ENCODE data around the gene CDC20.
A peak's percentile ranks its signal among the peaks of the same experiment; 100 is the strongest.

Gene CDC20

DNA sequence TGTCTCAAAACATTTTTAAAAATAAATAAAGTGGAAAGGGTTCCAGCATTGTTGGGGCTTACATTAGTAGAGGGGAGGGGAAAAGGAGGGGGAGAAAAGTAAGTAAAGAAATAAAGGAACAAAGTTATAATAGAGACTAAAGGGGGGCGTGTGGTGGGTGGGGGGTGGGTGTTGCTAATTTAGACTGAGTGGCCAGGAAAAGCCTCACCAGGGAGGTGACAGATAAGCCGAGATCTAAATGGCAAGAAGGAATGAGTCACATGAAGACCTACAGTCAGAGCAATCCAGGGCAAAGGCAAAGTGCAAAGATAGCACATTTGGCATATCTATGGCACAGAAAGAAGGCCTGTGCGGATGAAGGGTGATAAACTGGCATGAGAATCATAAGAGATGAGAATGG, 13.7 kb upstream of the CDC20 start:
- peaks cover 4% of the 10 kb centered on the region for H3K27me3 Mint-ChIP-seq (ENCODE audit: low read depth)
- no peak overlapping the region for H3K27ac Mint-ChIP-seq
- H3K4me1 Mint-ChIP-seq (ENCODE audit: low read depth), result peaks cover 4% of the 10 kb centered on the region
- H3K36me3 Mint-ChIP-seq (ENCODE audit: low read depth), result no peaks in the 10 kb centered on the region
- no peak overlapping the region for H3K4me3 Mint-ChIP-seq
- H3K9me3 Mint-ChIP-seq, result no peaks in the 10 kb centered on the region

DNA sequence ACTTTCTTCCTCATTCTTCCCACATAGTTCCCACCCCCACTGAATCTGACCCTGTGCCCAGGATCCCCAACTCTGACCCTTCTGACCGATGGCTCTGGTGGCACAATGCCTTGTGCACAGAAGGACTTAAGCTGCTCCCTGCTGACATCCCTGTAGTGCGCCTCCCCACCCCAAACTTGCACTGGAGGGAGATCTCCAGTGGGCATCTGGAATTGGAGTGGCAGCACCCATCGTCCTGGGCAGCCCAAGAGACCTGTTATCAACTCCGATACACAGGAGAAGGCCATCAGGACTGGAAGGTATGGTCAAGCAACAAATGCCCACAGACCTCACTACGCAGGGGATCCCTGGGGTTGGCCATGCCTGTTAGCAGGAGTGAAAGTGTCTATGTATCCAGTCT, 12.1 kb upstream of the CDC20 start:
- Mint-ChIP-seq H3K4me3 (no peak overlapping the region), H3K4me1 (ENCODE audit: low read depth) (peaks cover 4% of the 10 kb centered on the region), H3K27ac (no peak overlapping the region), H3K27me3 (ENCODE audit: low read depth) (peaks cover 4% of the 10 kb centered on the region), H3K9me3 (no peaks in the 10 kb centered on the region), H3K36me3 (ENCODE audit: low read depth) (no peaks in the 10 kb centered on the region)

DNA sequence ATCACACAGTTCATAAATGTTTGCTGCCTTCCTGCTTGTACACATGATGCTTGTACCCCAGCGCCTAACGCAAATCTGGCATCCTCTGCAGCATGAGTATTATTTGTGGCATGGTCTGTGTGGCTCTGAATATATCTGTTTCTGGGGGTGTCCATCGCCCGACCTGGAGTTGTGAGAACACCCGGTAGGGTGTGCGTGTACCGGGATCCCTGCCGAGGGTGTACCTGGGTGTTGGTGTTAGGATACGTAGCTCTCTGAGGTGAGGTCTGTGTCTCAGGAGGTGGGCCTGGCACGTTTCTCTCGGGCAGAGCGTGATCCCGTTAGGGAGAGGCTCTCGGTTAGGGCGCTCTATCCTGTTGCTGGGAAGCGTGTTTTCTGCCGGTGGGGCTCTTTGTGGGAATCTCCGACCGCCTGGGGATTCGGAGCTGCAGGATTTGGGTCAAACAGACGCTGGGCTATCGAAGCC, 10.4 kb upstream of the CDC20 start:
- H3K4me3 Mint-ChIP-seq, result no peak overlapping the region
- H3K36me3 Mint-ChIP-seq (ENCODE audit: low read depth), result no peaks in the 10 kb centered on the region
- no peak overlapping the region for H3K27ac Mint-ChIP-seq
- peaks cover 10% of the 10 kb centered on the region for H3K4me1 Mint-ChIP-seq (ENCODE audit: low read depth)
- no peaks in the 10 kb centered on the region for H3K9me3 Mint-ChIP-seq
- peaks cover 4% of the 10 kb centered on the region for H3K27me3 Mint-ChIP-seq (ENCODE audit: low read depth)

DNA sequence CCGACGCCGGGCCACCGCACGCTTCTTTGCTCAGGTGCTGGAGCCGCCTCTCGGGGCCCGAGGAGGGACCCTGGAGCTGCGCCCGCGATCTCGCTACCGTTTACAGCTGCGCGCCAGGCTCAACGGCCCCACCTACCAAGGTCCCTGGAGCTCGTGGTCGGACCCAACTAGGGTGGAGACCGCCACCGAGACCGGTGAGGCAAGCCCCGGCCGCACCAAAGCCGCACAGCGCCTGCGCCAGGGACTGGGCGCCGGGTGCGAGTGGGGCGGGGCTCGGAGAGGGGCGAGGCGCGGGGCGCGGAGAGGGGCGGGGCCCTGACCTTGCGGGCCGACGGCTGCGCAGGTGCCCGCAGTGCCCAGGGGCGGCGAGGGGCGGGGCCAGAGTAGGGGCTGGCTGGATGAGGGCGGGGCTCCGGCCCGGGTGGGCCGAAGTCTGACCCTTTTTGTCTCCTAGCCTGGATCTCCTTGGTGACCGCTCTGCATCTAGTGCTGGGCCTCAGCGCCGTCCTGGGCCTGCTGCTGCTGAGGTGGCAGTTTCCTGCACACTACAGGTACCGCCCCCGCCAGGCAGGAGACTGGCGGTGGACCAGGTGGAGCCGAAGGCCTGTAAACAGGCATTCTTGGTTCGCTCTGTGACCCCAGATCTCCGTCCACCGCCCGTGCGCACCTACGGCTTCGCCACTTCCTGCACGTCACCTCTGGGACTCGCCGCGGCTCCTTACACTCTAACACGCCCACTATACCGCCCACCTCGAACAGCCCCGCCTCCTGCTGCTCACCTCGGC, 9.8 kb upstream of the CDC20 start:
- Mint-ChIP-seq H3K27ac (peak overlapping the region; percentile 75), H3K36me3 (ENCODE audit: low read depth) (no peaks in the 10 kb centered on the region), H3K4me3 (peak overlapping the region; percentile 67), H3K9me3 (no peaks in the 10 kb centered on the region), H3K27me3 (ENCODE audit: low read depth) (peaks cover 4% of the 10 kb centered on the region), H3K4me1 (ENCODE audit: low read depth) (peaks cover 10% of the 10 kb centered on the region)

DNA sequence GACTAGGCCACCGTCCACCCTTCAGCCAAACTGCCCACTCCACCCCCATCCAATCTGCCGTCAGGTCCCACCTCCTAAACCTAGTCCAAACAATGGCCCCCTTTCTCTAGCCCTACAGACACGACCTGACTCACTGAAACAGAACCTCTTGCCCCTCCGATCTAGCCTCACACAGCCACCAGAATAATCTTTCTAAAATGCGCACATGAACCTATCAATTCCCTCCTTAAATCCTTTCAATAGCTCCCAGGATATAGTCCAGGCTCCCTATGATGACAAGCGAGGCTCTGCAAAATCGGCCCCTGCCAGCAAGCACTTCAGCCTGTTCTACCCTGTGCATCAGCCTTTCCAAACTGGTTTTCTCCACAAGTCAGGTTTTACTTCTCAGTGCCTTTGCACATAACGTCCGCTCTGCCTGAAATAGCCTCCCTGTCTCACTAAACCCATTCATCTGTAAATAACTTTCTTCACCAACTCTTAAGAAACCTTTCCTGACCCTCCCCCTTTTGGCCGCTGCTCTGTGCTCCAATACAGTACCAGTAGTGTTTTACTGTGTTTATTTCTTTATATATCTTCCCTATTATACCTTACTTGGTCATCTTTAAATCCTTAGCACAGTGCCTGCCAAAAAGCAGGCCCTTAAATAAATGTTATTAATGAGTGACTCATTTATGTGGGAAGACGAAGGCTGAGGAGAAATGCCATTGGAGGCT, 9.0 kb upstream of the CDC20 start:
- Mint-ChIP-seq H3K36me3 (ENCODE audit: low read depth) (no peaks in the 10 kb centered on the region), H3K4me3 (peak overlapping the region; percentile 67)

DNA sequence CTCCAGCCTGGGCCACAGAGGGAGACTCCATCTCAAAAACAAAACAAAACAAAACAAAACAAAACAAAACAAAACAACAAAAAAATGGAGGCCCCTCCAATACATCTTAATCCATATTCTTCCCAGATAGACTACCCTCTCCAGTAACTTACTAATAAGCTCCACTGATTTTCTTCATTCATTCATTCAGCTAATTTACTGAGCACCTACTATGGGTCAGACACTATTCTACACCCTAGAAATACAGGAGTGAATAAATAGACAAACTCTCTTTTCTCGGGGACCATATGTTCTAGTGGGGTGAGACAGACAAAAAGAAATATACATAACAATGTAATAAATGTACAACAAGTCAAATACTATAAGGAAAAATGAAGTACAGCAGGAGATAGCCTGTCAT, 7.8 kb upstream of the CDC20 start:
- peaks cover 4% of the 10 kb centered on the region for H3K27me3 Mint-ChIP-seq (ENCODE audit: low read depth)
- no peak overlapping the region for H3K4me3 Mint-ChIP-seq
- H3K27ac Mint-ChIP-seq, result no peak overlapping the region
- no peaks in the 10 kb centered on the region for H3K36me3 Mint-ChIP-seq (ENCODE audit: low read depth)
- H3K9me3 Mint-ChIP-seq, result no peaks in the 10 kb centered on the region
- peaks cover 10% of the 10 kb centered on the region for H3K4me1 Mint-ChIP-seq (ENCODE audit: low read depth)

More for the DNA sequence above, 9.0 kb upstream of the CDC20 start:
- H3K27ac Mint-ChIP-seq, result peak overlapping the region; percentile 75
- no peaks in the 10 kb centered on the region for H3K9me3 Mint-ChIP-seq
- peaks cover 4% of the 10 kb centered on the region for H3K27me3 Mint-ChIP-seq (ENCODE audit: low read depth)
- peaks cover 10% of the 10 kb centered on the region for H3K4me1 Mint-ChIP-seq (ENCODE audit: low read depth)

DNA sequence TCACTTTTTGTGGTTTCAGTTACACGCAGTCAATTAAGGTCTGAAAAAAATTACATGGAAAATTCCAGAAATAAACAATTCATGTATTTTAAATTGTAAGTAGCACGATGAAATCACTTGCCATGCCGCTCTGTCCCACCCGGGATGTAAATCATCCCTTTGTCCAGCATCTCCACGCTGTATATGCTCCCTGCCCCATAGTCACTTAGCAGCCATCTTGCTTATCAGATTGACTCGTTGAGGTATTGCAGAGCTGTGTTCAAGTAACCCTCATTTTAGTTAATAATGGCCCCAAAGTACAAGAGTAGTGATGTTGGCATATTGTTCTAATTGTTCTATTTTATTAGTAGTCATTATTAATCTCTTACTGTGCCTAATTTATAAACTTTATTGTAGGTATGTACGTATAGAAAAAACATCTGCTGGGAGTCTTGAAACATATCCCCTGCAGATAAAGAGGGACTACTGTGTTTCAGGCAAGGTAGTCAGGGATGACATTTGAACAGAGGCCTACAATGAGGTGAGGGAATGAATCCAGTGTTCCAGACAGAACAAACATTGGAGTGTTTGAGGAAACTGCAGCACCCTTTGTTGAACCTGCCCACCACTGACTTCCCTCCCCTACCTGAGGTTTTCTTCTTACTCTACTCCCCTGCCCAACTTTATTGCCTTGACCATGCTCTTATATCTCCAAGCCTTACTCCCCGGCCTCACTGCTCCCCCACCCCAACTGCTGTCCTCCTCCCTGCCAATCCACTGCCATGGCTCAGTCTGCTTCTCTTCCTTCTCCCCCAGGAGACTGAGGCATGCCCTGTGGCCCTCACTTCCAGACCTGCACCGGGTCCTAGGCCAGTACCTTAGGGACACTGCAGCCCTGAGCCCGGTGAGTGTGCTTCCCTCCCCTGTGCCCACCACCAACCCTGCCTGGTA, 7.1 kb upstream of the CDC20 start:
- no peak overlapping the region for H3K27ac Mint-ChIP-seq
- H3K9me3 Mint-ChIP-seq, result no peaks in the 10 kb centered on the region
- H3K4me3 Mint-ChIP-seq, result no peak overlapping the region
- H3K4me1 Mint-ChIP-seq (ENCODE audit: low read depth), result peaks cover 10% of the 10 kb centered on the region
- H3K27me3 Mint-ChIP-seq (ENCODE audit: low read depth), result peaks cover 4% of the 10 kb centered on the region
- no peaks in the 10 kb centered on the region for H3K36me3 Mint-ChIP-seq (ENCODE audit: low read depth)

DNA sequence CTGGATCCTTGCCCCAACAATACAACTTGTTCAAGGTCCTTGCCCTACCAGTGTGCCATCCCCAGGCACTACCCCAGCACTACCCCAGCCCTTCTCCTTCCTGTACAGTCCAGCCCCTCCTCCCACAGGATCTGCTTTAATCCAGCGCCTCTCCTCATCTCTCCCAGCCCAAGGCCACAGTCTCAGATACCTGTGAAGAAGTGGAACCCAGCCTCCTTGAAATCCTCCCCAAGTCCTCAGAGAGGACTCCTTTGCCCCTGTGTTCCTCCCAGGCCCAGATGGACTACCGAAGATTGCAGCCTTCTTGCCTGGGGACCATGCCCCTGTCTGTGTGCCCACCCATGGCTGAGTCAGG, 6.5 kb upstream of the CDC20 start:
- Mint-ChIP-seq H3K27me3 (ENCODE audit: low read depth) (no peaks in the 10 kb centered on the region), H3K36me3 (ENCODE audit: low read depth) (peaks cover 3% of the 10 kb centered on the region), H3K27ac (no peak overlapping the region), H3K9me3 (no peaks in the 10 kb centered on the region), H3K4me1 (ENCODE audit: low read depth) (peaks cover 11% of the 10 kb centered on the region), H3K4me3 (no peak overlapping the region)

DNA sequence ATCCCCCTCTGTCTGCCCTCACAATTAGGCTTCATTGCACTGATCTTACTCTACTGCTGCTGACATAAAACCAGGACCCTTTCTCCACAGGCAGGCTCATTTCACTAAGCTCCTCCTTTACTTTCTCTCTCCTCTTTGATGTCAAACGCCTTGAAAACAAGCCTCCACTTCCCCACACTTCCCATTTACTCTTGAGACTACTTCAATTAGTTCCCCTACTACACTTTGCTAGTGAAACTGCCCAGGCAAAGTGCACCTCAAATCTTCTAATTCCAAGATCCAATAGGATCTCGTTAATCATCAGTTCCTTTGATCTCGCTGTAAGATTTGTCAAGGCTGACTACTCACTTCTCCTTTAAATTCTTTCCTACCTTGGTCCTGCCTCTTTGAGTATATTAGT, 5.9 kb upstream of the CDC20 start:
- H3K9me3 Mint-ChIP-seq, result no peaks in the 10 kb centered on the region
- H3K27me3 Mint-ChIP-seq (ENCODE audit: low read depth), result no peaks in the 10 kb centered on the region
- peak overlapping the region; percentile 41 for H3K27ac Mint-ChIP-seq
- H3K4me3 Mint-ChIP-seq, result no peak overlapping the region
- peaks cover 3% of the 10 kb centered on the region for H3K36me3 Mint-ChIP-seq (ENCODE audit: low read depth)
- peaks cover 14% of the 10 kb centered on the region for H3K4me1 Mint-ChIP-seq (ENCODE audit: low read depth)

DNA sequence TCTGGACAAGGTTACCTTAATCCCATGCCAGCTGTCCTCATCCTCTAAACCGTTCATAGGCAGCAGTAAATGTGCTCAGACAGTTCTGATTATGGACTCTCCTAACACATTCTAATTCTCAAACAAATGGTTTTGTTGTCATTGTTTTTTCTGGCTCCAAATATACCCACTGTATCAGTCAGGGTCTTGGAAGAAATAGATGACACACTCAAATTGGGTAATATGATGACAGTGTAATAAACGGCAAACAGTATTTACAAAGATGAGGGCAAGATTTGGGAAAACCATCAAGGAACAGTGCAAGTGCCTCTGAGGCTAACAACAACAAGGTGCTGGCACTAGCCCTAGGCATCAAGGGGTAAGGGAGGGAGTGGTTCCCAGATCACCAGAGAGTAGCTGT, 4.3 kb upstream of the CDC20 start:
- Mint-ChIP-seq H3K27ac (no peak overlapping the region), H3K27me3 (ENCODE audit: low read depth) (no peaks in the 10 kb centered on the region), H3K9me3 (no peaks in the 10 kb centered on the region), H3K36me3 (ENCODE audit: low read depth) (peaks cover 5% of the 10 kb centered on the region), H3K4me3 (no peak overlapping the region), H3K4me1 (ENCODE audit: low read depth) (peaks cover 20% of the 10 kb centered on the region)

DNA sequence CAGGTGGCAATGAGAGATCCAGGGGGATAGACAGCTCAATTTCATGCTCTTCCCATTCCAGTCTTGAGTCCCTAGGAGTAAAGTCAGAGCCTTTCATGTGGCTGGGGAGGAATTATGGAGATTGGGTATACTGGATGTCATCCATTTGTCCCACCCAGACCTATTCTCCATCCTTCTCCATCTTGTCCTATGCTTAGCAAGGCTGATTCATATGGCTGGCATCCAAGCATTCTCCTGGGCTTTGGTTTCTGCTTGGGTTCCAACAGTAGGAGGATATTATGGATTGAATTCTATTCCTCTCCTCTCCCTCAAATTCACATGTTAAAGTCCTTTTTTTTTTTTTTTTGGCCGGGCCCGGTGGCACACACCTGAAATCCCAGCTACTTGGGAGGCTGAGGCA, 3.8 kb upstream of the CDC20 start:
- H3K4me1 Mint-ChIP-seq (ENCODE audit: low read depth), result peaks cover 22% of the 10 kb centered on the region
- no peak overlapping the region for H3K4me3 Mint-ChIP-seq
- H3K27ac Mint-ChIP-seq, result no peak overlapping the region
- H3K9me3 Mint-ChIP-seq, result no peaks in the 10 kb centered on the region
- H3K27me3 Mint-ChIP-seq (ENCODE audit: low read depth), result no peaks in the 10 kb centered on the region
- H3K36me3 Mint-ChIP-seq (ENCODE audit: low read depth), result peaks cover 10% of the 10 kb centered on the region

DNA sequence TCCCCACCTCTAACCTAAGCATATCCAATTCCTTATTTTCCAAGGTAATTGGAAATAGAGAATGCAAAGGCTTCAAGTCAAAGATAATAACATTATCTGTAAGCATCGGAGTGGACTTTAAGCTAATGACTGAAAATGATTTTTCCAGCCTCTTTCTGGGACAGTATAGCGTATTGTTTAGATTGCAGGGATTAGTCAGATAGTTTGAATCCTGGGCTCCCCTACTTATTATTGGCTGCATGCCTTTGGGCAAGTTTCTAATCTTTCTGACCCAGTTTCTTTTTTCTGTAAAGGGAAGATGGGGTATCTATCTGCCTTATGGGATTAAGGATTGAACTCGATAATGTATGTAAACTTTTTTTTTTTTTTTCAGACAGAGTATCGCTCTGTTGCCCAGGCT, 1.5 kb upstream of the CDC20 start:
- H3K9me3 Mint-ChIP-seq, result no peaks in the 10 kb centered on the region
- peaks cover 26% of the 10 kb centered on the region for H3K36me3 Mint-ChIP-seq (ENCODE audit: low read depth)
- H3K27ac Mint-ChIP-seq, result no peak overlapping the region
- H3K27me3 Mint-ChIP-seq (ENCODE audit: low read depth), result no peaks in the 10 kb centered on the region
- H3K4me3 Mint-ChIP-seq, result no peak overlapping the region
- H3K4me1 Mint-ChIP-seq (ENCODE audit: low read depth), result peaks cover 43% of the 10 kb centered on the region

DNA sequence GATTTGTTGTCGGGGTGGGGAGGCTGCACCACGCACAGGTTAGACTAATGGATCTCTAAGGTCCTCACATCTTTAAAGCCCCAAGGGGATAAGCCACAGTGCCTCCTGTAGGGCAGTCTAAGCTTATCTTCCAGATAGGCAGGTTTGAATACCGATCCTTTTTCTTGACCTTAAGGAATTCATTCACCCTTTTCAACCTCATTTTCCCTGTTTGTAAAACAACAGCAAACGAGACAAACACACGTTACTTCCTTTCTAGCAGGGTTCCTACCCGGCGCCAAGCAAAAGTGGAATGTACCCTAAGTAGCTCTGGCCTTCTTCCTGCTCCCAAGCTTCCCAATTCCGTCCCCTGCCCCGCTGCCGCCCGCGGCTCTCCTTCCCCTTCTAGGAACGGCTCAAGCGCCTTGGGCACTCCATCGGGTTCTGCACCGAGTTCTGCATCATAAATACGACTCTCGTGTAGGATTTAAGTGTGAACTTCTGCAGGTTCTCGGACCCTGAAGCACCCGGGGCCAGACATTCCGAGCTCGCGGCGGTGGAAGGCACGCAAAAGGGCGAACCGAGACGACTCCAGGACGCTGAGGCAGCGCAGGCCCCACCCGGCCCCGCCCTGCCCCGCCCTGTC, 548 bp upstream of the CDC20 start:
- peak overlapping the region; percentile 85 for H3K27ac Mint-ChIP-seq
- H3K27me3 Mint-ChIP-seq (ENCODE audit: low read depth), result no peaks in the 10 kb centered on the region
- H3K4me1 Mint-ChIP-seq (ENCODE audit: low read depth), result peaks cover 41% of the 10 kb centered on the region
- no peaks in the 10 kb centered on the region for H3K9me3 Mint-ChIP-seq
- H3K4me3 Mint-ChIP-seq, result peak overlapping the region; percentile 96
- peaks cover 30% of the 10 kb centered on the region for H3K36me3 Mint-ChIP-seq (ENCODE audit: low read depth)

DNA sequence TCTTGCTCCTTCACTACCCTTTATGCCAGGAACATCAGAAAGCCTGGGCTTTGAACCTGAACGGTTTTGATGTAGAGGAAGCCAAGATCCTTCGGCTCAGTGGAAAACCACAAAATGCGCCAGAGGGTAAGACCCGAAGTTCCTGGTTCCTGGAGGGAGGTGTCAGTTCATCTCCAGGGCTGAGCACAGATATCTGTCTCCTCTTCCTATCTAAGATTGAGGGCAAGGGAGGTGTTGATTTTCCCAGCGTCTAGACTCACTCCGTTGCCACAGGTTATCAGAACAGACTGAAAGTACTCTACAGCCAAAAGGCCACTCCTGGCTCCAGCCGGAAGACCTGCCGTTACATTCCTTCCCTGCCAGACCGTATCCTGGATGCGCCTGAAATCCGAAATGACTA, 915 bp downstream of the CDC20 start:
- H3K4me1 Mint-ChIP-seq (ENCODE audit: low read depth), result peaks cover 49% of the 10 kb centered on the region
- peak overlapping the region; percentile 73 for H3K27ac Mint-ChIP-seq
- peak overlapping the region; percentile 96 for H3K4me3 Mint-ChIP-seq
- peaks cover 40% of the 10 kb centered on the region for H3K36me3 Mint-ChIP-seq (ENCODE audit: low read depth)
- H3K9me3 Mint-ChIP-seq, result no peaks in the 10 kb centered on the region
- no peaks in the 10 kb centered on the region for H3K27me3 Mint-ChIP-seq (ENCODE audit: low read depth)
